Measurements from ENCODE around the gene ATP11A.

GRCh38 chr13:112760931-112761330 lies 71.1 kb downstream of the ATP11A start:
- TF ChIP-seq, protein P1, sequence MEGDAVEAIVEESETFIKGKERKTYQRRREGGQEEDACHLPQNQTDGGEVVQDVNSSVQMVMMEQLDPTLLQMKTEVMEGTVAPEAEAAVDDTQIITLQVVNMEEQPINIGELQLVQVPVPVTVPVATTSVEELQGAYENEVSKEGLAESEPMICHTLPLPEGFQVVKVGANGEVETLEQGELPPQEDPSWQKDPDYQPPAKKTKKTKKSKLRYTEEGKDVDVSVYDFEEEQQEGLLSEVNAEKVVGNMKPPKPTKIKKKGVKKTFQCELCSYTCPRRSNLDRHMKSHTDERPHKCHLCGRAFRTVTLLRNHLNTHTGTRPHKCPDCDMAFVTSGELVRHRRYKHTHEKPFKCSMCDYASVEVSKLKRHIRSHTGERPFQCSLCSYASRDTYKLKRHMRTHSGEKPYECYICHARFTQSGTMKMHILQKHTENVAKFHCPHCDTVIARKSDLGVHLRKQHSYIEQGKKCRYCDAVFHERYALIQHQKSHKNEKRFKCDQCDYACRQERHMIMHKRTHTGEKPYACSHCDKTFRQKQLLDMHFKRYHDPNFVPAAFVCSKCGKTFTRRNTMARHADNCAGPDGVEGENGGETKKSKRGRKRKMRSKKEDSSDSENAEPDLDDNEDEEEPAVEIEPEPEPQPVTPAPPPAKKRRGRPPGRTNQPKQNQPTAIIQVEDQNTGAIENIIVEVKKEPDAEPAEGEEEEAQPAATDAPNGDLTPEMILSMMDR (IDR thresholded peaks at IDR 0.05) = no peak
- TF ChIP-seq POLR2A (IDR thresholded peaks at IDR 0.05) = no peak
